Amniotic stem cell (primary cell): ENCODE data around the gene HIGD2A.

ENCODE experiments used
- DNase-seq: peaks from one replicate; lab custom pipeline; 2025; lab: John Stamatoyannopoulos, UW

HIGD2A gene

DNA sequence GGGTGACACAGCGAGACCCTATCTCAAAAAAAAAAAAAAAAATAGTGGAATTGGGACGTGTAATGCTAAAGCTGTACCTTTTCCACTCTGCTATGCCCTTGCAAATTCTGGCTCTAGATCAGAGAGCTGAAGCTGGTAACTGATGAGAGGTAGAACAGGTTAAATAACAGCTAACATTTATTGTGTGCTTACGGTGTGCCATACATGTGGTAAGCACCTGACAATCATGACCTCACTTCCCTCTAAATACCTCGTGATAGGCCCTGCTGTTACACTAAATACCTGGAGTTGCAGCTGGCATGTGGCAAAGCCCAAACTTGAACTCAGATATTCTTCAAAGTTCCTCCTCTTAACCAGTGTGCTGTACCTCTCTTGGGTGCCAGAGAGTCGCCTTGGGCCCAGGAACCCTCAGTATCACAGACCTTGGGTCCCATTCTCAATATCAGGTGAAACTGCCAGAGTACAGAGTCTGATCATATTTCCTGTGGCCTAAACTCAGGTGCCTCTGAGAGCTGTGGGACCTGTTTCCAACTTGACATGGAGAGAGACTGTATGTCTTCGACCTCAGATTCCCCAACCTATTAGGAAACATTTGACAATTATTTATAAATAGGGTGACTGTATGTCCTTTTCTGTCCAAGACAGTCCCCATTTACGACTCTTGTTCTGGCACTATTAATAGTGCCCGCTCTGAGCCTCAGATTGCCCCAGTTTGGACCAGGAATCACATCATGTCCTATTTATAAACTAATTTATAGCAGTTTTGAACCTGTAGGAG is 18.4 kb upstream of the HIGD2A start:
- DNase-seq: no peak

DNA sequence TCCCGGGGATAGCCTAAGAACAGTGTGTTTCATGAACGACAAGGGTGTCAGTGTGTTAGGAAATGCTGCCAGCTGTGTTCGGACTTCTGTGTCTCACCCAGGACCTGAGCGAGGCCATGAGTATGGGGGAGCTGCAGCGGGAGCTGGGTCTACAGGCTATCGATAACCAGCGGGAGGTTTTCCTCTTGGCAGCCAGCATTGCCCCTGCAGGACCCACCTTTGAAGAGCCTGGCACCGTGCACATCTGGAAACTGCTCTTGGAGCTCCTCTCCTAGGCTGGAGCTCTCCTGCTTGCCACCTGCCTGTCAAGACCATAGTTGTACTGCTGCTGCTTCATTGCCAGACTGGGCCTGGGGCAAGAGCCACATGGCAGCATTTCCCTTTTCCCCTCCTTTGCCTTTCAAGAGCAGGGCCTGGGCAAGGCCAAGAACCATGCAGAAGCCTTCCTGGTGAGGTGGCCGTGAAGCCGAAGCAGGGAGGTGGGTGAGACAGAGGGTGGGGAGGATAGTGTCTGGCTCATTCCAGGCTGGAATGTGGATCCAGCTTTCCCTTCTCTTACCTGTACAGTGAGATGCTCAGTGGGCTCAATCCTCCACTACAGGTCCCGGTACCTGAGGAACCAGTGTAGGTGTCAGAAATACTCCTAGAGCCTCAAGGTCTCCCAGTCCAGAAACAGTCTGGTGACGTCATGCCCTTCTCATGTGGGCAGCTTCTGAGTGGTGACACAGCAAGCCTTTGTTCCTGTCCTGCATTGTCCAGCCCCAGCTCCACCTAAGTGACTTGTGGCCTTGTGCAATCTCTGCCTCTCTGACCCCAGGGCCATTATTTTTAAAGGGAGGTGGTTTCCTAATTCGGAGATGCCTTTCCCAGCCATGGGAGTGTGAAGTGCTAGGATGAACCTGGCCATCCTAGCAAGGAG is 16.7 kb upstream of the HIGD2A start:
- DNase-seq: no peak

DNA sequence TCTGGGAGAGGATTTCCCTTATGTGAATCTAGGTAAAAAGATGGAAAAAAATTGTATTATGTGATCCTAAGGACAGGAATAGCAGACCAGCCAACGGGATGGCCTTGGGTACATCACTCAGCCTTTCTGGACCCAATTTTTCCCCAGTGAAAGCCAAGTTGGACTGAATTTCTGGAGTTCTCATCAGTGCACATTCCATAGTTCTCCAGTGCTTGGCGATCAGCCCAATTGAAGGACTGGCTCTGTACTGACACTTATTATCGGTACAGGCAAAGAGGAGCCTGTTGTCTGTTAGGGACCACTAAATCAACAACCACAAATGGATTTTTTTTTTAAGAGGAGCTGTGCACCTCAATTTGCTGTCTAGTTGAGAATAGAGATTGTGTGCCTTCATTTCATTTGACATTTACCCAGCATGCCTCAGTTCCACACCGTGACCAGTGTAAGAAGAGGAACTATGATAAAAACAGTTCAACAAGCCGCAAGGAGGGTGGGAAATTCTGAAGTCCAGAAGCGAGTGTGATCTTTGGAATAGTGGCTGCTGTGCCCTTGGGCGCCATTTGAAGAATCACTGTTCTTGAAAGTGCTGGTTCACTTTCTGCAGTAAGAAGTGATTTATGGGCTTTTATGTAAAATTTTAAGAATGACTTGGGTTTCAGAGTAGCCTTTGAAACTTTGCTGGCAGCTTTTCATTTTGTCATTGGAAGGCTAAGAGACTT is 15.3 kb upstream of the HIGD2A start:
- no peak for DNase-seq

DNA sequence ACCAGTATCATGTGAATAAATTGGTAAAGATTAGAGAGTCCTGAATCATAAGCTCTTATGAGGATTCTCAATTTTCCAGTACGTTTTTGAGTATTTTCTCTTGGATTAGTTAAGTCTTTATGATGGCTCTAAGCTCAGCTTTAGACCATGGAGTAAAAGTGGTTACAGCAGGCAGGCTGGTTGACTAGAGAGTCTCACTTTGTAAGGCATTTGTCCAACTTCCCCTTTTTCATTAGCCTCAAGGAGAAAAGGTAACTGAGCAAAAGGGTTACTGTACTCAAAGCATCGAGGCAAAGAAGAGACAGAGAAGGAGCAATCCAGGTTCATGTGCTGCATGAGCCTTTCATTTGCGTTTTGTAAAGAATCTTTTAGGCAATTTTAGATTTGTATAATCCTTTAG is 8.7 kb upstream of the HIGD2A start:
- no peak for DNase-seq

DNA sequence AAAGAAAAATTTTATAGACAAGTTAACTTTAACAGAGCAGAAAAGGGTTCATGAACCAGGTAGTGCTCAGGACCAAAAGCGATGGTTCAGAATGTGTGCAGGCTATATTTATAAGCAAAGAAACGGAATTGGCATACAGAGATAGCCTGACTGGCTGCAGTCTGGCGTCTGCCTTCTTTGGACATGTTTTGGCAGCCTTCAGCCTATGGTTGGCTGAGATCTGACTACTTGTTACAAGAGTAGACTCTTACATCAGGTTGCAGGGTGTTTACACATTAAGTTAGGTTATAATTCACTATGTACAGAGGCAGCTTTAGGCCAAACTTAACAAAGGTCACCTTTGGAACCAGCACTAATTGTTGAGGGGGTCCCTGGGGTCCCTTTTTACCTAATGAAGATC is 7.1 kb upstream of the HIGD2A start:
- DNase-seq: no peak

DNA sequence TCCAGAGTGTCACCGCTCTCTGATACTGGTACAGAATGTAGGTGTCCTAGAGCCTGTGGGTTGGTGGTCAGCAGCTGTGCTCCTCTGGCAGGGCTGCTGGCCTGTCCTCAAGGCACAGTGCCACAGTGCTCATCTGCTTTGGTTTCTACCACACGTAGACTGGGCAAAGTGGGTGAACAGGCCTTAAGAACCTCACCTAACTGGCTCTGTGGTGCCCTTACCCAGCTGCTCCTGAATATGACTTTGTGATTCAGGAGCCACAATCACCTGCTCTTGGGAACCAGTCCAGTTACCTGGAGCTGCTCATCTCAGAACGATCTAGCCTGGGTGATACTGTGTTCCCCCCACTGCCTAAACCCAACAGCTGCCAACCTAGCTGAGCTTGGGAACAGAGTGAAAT is 6.6 kb upstream of the HIGD2A start:
- no peak for DNase-seq

DNA sequence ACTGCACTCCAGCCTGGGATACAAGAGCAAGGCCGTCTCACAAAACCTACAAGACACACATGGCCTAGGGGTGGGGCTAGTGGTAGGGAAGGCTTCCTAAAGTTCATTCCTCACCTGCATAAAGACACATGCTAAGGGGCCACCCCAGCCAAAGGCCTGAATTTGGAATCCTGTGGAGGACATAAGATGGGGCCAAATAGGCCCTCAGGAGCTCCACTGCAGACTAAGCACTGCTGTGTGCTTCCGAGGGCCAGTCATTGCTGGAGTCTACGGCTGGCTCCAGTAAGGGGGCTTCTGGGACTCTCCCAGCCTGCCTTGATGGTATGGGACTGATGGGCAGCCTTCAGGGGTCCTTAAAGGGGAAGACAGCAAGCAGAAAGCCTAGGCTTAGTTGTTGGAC is 5.8 kb upstream of the HIGD2A start:
- no peak for DNase-seq

DNA sequence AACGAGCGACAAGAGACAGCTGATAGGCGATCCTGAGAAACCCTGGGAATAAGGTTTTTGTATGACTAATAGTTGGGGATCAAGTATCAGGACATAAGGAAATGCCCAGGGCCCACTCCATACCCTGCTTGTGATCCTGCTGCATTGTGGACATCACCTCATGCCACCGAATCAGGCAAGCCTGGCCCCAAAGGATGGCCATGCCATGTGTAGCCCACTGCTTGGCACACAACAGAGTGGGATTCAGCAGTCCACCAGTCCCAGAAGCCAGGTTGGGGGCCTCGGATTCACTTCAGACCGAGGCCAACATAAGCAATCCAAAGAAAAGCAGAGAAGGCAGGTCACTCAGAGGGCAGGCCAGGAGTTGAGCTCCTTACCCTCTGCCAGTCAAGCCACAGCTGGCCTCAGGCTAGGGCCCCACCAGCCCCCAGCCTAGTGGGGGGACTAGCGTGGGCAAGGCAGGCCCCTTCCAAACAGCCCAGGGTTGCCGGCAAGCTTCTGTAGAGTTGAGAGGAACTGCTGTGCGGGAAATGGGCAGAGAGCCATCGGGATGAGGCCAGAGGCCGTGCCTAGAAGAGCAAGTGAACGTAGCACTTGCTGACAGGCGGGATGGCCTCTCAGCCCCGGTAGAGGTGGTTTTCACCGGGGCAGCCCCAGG is 5.2 kb upstream of the HIGD2A start:
- no peak for DNase-seq

DNA sequence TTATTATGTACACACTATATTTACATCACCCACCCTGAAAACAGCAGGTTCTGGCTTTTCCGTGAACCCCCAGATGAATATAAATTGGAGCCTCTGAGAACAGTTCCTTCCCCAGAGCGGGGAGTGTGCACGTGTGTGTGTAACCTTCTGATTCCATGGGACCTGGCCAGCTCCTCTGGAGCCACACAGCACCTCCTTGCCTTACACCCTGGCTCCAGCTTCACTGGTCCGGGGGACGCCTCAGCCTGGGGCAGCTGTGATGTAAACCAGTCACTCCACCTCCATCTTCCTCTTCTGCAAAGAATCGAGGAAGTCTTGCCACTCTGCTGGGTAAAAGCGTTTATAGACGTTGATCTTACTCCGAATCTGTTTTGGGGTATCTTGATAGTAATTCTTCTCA is 4.6 kb upstream of the HIGD2A start:
- DNase-seq: no peak

DNA sequence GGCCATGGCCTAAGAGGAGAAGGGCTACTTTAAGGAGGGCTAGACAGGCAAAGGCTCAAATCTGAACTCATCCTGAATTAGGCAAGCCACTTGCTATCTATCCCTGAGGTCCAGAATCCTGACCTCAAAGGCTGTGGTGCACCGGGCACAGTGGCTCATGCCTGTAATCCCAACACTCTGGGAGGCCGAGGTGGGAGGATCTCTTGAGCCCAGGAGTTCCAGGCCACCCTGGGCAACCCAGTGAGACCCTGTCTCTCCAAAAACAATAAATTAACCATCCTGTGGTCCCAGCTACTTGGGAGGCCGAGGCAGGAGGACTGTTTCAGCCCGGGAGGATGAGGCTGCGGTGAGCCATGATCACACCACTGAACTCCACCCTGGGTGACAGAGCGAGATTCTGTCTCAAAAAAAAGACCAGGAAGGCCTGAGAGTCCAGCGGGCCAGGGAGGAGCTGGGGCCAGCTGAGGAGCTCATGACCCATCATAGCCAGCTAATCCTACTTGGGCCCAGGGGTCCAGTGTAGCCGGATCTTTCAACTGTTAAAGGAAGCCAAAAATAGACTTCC is 4.1 kb upstream of the HIGD2A start:
- no peak for DNase-seq

DNA sequence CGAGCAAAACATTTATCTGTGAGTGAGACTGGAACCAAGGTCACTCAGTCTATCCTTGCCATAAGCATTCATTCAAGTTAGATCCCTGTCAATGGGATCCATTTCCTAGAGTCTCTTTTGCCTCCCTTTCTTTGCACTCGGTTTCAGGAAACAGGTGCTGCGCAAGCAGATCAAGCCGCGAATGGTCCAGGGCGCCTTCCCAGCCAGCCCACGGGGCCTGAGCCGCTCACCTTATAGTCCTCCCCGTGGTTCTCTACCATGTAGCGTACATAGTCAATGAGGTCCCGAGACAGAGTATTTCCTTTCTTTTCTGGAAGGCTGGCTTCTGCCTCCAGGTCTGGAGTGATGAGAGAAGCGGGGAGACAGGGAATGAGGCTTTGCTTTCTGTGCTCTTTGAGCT is 3.6 kb upstream of the HIGD2A start:
- no peak for DNase-seq

DNA sequence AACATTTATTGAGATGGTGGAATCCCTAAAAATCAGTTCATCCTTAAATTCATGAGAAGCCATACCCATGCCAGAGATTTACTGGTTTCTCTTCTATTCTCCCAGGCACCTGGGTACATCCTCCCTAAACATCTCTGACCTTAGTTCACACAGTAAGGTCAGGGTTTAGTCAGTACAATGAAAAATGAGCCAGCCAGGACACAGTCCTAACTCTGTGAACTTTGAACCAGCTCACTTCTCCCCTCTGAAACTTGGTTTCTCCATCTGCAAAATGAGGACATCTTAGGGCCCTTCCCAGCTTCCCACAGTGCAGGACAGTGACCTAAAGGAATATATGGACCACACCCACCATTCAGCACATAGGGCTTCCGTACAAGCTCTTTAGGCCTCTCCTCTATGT is 2.1 kb upstream of the HIGD2A start:
- DNase-seq: no peak

DNA sequence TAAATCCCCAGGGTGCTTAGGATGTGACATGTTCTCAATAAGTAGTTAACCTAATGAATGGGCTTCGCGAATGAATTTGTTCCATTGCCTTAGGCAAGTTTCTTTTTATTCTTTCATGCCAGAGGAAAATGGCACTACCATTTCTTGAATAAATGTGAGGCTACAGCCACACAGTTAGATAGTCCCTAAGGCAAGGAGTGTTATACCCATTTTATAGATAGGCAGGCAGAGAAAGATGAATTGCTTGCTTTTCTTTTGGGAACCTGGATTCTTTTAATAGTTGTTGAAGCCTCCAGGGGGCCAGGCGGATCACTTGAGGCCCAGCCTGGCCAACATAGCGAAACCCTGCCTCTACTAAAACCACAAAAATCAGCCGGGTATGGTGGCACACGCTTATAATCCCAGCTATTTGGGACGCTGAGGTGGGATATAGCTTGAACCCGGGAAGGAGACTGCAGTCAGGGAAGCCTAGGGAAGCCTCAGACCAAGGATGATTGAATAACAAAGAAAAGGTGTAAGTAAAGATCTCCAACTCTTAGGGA is 1.1 kb upstream of the HIGD2A start:
- DNase-seq: no peak

DNA sequence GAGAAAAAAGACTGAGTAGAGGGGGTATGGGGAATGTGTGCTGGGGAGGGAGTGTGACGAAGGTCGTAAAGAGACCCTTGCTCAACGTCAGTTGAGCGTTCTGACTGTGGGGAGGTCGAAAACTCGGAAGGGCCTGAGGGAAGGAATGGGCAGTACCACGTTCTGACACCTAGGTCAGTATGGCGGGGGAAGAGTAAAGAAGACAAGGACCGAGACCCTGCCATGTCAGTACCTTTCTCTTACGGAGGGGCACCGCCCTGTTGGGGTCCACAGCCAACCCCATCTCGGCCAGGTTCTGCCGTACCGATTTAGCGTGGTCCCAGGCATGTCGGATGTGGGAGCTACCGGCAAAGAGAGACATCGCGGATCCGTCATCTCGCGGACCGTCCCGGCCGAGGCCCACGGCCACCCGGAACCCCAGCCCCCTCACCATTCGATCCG is 528 bp upstream of the HIGD2A start:
- DNase-seq: no peak

DNA sequence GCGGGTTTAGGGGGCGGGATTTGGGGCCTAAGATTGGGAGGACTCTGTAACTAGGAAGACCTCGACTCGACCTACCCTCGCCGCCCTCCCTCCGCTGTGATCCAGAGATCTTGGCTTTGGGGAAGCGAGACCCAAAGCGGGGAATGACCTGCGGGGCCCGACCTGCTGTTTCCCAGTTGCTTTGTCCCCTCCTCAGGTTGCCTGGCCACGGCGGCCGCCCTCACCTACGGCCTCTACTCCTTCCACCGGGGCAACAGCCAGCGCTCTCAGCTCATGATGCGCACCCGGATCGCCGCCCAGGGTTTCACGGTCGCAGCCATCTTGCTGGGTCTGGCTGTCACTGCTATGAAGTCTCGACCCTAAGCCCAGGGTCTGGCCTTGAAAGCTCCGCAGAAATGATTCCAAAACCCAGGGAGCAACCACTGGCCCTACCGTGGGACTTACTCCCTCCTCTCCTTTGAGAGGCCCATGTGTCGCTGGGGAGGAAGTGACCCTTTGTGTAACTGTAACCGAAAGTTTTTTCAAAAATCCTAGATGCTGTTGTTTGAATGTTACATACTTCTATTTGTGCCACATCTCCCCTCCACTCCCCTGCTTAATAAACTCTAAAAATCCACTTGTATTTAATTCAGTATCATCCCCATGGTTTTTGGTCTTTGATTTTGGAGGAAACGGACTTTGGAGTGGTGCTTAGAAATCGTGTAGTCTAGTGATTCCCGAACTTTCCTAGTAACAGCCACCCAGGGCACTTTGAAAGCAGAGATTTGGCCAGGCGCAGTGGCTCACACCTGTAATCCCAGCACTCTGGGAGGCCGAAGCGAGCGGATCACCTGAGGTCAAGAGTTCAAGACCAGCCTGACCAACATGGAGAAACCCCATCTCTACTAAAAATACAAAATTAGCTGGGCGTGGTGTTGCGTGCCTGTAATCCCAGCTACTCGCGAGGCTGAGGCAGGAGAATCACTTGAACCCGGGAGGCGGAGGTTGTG is 878 bp downstream of the HIGD2A start:
- no peak for DNase-seq

DNA sequence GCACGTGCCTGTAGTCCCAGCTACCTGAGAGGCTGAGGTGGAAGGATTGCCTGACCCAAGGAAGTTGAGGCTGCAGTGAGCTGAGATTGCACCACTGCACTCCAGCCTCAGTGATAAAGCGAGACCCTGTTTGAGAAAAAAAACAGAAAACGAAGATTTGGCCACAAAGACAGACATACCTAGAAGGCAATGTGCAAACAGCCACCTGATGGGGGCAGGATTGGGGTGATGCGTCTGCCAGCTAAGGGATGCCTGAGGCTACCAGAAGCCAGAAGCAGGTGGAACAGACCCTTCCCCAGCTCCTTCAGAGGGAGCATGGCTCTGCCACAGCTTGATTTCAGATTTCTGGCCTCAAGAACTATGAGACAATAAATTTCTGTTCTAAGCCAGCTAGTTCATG is 2.9 kb downstream of the HIGD2A start:
- no peak for DNase-seq

DNA sequence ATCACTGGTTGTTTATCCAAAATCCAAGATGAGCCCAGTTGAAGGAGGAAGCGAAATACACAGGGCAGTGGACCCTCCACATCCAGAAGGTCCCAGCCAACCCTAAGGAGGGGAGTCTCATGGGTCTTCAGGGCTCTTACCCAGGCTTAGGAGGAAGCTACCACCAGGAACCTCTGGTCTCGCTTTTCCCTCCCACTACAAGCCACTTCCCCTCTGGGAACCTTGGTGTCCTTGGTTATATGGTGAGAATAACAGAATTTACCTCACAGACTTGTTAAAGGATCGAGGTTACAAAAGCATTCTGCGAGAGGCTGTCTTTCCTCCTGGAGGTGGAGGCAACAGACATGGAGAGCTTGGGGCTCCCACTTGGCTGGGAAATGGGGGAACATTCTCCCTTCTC is 3.4 kb downstream of the HIGD2A start:
- no peak for DNase-seq

DNA sequence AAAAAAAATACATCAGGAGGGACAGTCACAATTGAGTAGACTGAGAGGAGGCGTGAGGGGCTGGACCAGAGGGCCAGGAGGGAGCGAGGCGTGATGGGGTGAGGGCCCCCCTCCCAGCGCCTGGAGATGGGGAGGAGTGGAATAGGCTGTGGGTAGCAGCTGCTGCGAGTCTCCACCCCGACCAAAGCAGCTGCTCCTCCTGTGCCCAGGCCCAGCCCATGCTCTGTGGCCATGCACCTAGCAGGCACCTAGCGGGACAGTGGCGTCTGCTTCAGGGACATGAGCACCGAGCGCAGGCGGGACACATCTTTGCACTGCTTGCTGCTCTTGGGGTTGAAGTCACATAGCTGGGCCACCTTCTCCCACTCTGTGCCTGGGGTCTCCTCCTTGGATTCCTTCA is 4.0 kb downstream of the HIGD2A start:
- DNase-seq: no peak

DNA sequence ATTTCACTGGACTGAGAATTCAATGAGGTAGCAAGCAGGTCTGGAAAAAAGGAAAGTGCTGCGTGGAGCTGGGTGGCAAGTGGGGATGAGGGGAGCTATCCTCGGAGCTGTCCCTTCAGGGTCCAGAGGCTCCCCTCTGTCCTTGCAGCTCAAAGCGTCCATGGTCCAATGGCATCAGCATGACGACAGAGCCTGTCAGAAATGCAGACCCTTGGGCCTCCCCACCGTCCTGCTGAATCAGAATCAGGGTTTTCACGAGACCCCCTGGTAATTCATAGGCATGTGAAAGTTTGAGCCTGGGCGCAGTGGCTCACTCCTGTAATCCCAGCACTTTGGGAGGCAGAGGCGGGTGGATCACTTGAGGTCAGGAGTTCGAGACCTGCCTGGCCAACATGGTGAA is 5.5 kb downstream of the HIGD2A start:
- no peak for DNase-seq
